C1 segment of cervical spinal cord (tissue), 14 donors: ENCODE data around the gene EZR.
"Not testable (repeated sequence)": the region's sequence is repeated elsewhere in the genome, so short reads cannot be mapped to it uniquely, and the experiment has no call there.

ENCODE experiments used
- DNase-seq, 14 donors: peaks; one replicate each; lab custom pipeline; 2025; lab: John Stamatoyannopoulos, UW

The EZR gene

GRCh38 chr6:158797331-158798310, 21.5 kb downstream of the EZR start:
- DNase-seq: no peak

GRCh38 chr6:158796353-158796752, 22.8 kb downstream of the EZR start:
- DNase-seq: no peak

GRCh38 chr6:158795516-158795915, 23.7 kb downstream of the EZR start:
- no peak for DNase-seq

- no peak for DNase-seq
These were observed 25.7 kb downstream of the EZR start for GRCh38 chr6:158793432-158793831.

- not testable (repeated sequence) for DNase-seq
These were observed 26.7 kb downstream of the EZR start for GRCh38 chr6:158792505-158792904.

GRCh38 chr6:158791274-158791855, 27.8 kb downstream of the EZR start:
- no peak for DNase-seq

GRCh38 chr6:158789115-158789917, 29.9 kb downstream of the EZR start:
- no peak for DNase-seq

GRCh38 chr6:158787395-158787794, 31.8 kb downstream of the EZR start:
- DNase-seq: no peak

GRCh38 chr6:158786645-158787304, 32.4 kb downstream of the EZR start:
- no peak for DNase-seq

- DNase-seq: no peak
These were observed 34.1 kb downstream of the EZR start for GRCh38 chr6:158785036-158785435.

GRCh38 chr6:158784505-158784904, 34.7 kb downstream of the EZR start:
- no peak for DNase-seq

- no peak for DNase-seq
These were observed 35.3 kb downstream of the EZR start for GRCh38 chr6:158783851-158784250.

GRCh38 chr6:158783167-158783450, 36.1 kb downstream of the EZR start:
- DNase-seq: no peak

- no peak for DNase-seq
These were observed 36.6 kb downstream of the EZR start for GRCh38 chr6:158782432-158783166.

GRCh38 chr6:158781692-158782373, 37.3 kb downstream of the EZR start:
- no peak for DNase-seq

GRCh38 chr6:158780988-158781691, 38.0 kb downstream of the EZR start:
- DNase-seq: no peak

- no peak for DNase-seq
These were observed 38.8 kb downstream of the EZR start for GRCh38 chr6:158780246-158780884.

- DNase-seq: no peak
These were observed 41.1 kb downstream of the EZR start for GRCh38 chr6:158778005-158778527.

GRCh38 chr6:158777510-158777909, 41.7 kb downstream of the EZR start:
- no peak for DNase-seq
